HG02642 (cell line): ENCODE results near the gene HSD11B1L.

Experiments used
- ATAC-seq: cut with Tn5 transposase; IDR thresholded peaks from one replicate; pipeline ENCODE4 v1.9.1; 2021; ENCODE audit warnings: mild to moderate bottlenecking; ENCODE audit not compliant: unreplicated experiment, poor library complexity

The HSD11B1L gene

GRCh38 chr19:5666921-5667610, 13.8 kb upstream of the HSD11B1L start:
- no peak for ATAC-seq

GRCh38 chr19:5667751-5668271, 13.0 kb upstream of the HSD11B1L start:
- no peak for ATAC-seq

GRCh38 chr19:5669212-5669611, 11.6 kb upstream of the HSD11B1L start:
- ATAC-seq: no peak

- ATAC-seq: no peak
Observed at GRCh38 chr19:5671600-5671999, 9.2 kb upstream of the HSD11B1L start.

GRCh38 chr19:5672708-5673459, 7.9 kb upstream of the HSD11B1L start:
- no peak for ATAC-seq

GRCh38 chr19:5673752-5674151, 7.1 kb upstream of the HSD11B1L start:
- ATAC-seq: no peak

- ATAC-seq: no peak
Observed at GRCh38 chr19:5674714-5675113, 6.1 kb upstream of the HSD11B1L start.

GRCh38 chr19:5676105-5676771, 4.6 kb upstream of the HSD11B1L start:
- no peak for ATAC-seq

GRCh38 chr19:5676772-5677105, 4.1 kb upstream of the HSD11B1L start:
- ATAC-seq: no peak

- ATAC-seq: no peak
Observed at GRCh38 chr19:5677136-5677535, 3.7 kb upstream of the HSD11B1L start.

- no peak for ATAC-seq
Observed at GRCh38 chr19:5677580-5677979, 3.2 kb upstream of the HSD11B1L start.

- no peak for ATAC-seq
Observed at GRCh38 chr19:5678071-5678718, 2.6 kb upstream of the HSD11B1L start.

GRCh38 chr19:5679289-5680083, 1.3 kb upstream of the HSD11B1L start:
- no peak for ATAC-seq

- no peak for ATAC-seq
Observed at GRCh38 chr19:5680084-5680436, 767 bp upstream of the HSD11B1L start.

GRCh38 chr19:5681391-5682106, 722 bp downstream of the HSD11B1L start:
- no peak for ATAC-seq

GRCh38 chr19:5682107-5682482, 1.3 kb downstream of the HSD11B1L start:
- ATAC-seq: no peak

- ATAC-seq: no peak
Observed at GRCh38 chr19:5683177-5683886, 2.5 kb downstream of the HSD11B1L start.

- ATAC-seq: no peak
Observed at GRCh38 chr19:5684694-5685430, 4.0 kb downstream of the HSD11B1L start.
